IPS-15b (cell line): ENCODE results near the gene PRKN.

Experiments
- H3K27me3 ChIP-seq: one replicate; pipeline ENCODE4 v1.6.1; 2013; ENCODE audit warnings: low read length; ENCODE audit not compliant: control insufficient read depth, insufficient read depth
- H3K36me3 ChIP-seq: one replicate; pipeline ENCODE4 v1.6.1; 2013; ENCODE audit warnings: low read length; ENCODE audit not compliant: control insufficient read depth, insufficient read depth
- H3K4me1 ChIP-seq: one replicate; pipeline ENCODE4 v1.6.1; 2013; ENCODE audit warnings: mild to moderate bottlenecking, low read length; ENCODE audit not compliant: control insufficient read depth, insufficient read depth
- H3K4me3 ChIP-seq: one replicate; pipeline ENCODE4 v1.5.1; 2013; ENCODE audit warnings: low read depth, low read length
- H3K9ac ChIP-seq: one replicate; pipeline ENCODE4 v1.6.1; 2013; ENCODE audit warnings: low read depth, mild to moderate bottlenecking, low read length
- H3K9me3 ChIP-seq: one replicate; pipeline ENCODE4 v1.6.1; 2013; ENCODE audit warnings: mild to moderate bottlenecking, low read length; ENCODE audit not compliant: control insufficient read depth, insufficient read depth

Gene PRKN

DNA sequence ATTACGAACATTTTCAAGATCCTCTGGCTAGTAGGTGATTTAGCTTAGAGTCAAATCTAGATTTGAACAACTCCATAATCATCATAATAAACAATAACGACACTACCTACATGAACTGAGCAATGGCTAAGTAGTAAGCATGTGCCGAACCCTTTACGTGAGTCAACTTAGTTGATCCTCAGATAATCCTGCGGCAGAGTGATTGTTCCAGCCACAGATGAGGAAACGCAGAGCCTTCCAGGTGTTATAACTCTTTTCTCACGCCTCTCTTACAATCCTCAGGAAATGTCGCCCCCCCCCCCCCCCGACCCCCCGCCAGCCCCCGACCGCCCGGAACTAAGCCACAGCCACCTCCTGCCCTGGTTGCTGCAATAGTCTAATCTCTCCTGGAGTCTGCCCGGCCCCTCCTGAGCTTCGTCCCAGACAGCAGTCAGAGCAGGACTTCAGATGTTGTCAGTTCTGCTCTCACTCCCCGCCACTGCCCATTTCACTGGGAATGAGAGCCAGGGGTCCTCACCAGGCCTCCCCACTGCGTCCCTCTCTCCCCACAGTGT is 1312.2 kb downstream of the PRKN start:
- Histone ChIP-seq H3K36me3 (no peaks in the 10 kb centered on the region), H3K9me3 (no peaks in the 10 kb centered on the region), H3K27me3 (no peaks in the 10 kb centered on the region), H3K4me1 (peaks cover 3% of the 10 kb centered on the region), H3K4me3 (no peak overlapping the region), H3K9ac (no peak overlapping the region)

DNA sequence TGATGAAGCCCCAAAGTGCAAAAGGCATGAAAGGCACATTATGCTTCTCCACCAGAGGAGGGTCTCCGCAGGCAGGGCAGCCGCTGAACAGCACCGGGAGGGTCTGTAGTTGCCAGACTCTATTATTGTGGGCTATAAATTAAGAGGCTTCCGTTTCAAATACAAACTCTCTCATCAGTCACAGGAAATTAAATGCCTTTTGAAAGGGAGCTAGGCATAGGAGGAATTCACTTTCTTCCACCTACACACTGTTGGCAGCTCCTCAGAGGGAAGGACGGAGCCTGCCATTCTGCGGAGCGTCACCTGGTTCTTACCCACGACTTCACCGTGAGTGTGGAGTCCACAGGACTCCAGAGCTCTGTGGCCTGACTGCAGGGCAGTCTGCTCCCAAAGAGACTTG is 1312.9 kb downstream of the PRKN start:
- no peaks in the 10 kb centered on the region for H3K9me3 ChIP-seq
- no peak overlapping the region for H3K9ac ChIP-seq
- no peaks in the 10 kb centered on the region for H3K27me3 ChIP-seq
- H3K4me3 ChIP-seq = no peak overlapping the region
- H3K36me3 ChIP-seq = no peaks in the 10 kb centered on the region
- peaks cover 3% of the 10 kb centered on the region for H3K4me1 ChIP-seq

DNA sequence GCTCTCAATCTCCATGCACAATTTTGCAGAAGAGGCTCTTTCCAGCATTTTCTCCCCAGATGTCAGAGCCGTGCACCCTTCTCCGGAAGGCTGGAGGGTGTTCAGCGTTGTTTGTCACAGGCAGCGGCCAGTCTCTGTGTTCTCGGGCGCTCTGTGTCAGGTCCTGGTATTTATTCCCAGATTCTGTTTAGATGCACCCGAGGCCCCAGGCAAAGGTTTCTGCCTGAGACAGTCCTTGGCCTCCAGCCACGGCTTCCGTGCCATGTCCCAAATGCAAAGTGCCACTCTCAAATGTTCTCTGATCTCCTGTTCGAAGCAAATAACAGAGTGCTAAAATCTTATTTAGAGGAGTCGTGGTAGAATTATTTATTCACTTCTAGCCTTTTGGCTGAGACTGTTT is 1313.4 kb downstream of the PRKN start:
- no peak overlapping the region for H3K9ac ChIP-seq
- H3K4me1 ChIP-seq = peaks cover 3% of the 10 kb centered on the region
- H3K4me3 ChIP-seq = no peak overlapping the region
- H3K36me3 ChIP-seq = no peaks in the 10 kb centered on the region
- H3K9me3 ChIP-seq = no peaks in the 10 kb centered on the region
- no peaks in the 10 kb centered on the region for H3K27me3 ChIP-seq

DNA sequence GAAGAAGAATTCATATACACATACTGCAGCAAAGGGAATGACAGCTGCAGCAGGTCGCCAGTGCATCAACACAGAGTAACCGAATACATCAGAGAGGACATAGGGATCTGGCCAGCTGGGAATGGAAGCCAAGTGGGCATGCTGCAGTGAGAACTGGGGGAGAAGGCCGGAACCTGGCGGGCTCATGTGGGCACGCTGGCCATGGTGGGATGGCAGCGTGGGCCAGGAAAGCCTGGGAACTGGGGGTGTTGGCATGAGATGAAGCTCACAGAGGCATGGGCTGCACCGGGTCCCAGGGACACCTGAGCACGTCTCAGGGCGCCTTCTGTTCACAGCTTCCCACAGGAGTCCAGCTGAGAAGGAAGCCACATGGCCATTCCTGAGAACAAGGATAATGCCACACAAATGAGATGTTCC is 1314.2 kb downstream of the PRKN start:
- no peaks in the 10 kb centered on the region for H3K27me3 ChIP-seq
- no peaks in the 10 kb centered on the region for H3K36me3 ChIP-seq
- H3K9ac ChIP-seq = no peak overlapping the region
- H3K4me1 ChIP-seq = peaks cover 3% of the 10 kb centered on the region
- H3K9me3 ChIP-seq = no peaks in the 10 kb centered on the region
- H3K4me3 ChIP-seq = no peak overlapping the region

DNA sequence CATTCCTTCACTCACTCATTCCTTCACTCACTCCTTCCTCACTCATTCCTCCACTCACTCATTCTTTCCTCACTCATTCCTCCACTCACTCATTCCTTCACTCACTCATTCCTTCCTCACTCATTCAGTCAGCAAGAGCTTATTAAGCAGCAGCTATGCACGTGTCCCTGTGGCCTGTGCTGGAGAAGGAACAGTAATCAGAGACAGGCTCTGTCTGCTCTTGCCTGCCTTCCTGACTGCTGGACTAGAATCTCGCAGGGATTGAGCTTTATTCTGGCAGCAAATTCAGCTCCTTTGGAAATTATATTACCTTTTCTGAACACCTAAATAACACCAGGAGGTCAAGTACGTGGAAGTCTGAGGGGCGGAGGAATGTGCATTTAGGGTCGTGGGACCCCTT is 1314.8 kb downstream of the PRKN start:
- no peaks in the 10 kb centered on the region for H3K27me3 ChIP-seq

DNA sequence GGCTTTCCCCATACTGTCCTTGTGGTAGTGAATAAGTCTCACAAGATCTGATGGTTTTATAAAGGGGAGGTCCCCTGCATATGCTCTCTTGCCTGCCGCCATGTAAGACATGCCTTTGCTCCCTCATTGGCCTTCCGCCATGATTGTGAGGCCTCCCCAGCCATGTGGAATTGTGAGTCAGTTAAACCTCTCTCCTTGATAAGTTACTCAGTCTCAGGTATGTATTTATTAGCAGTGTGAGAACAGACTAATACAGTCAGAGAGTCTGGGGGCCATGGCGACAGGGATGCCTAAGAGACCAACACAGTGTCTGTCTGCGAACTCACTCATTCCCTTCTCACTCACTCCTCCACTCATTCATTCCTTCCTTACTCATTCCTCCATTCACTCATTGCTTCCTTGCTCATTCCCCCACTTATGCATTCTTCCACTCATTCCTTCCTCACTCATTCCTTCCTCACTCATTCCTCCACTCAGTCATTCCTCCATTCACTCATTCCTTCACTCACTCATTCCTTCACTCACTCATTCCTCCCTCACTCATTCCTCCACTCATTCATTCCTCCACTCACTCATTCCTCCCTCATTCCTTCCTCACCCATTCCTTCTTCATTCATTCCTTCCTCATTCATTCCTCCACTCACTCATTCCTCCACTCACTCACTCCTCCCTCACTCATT is 1316.2 kb downstream of the PRKN start:
- no peaks in the 10 kb centered on the region for H3K27me3 ChIP-seq
- H3K4me3 ChIP-seq = no peak overlapping the region
- H3K36me3 ChIP-seq = no peaks in the 10 kb centered on the region
- H3K9ac ChIP-seq = no peak overlapping the region
- peaks cover 3% of the 10 kb centered on the region for H3K4me1 ChIP-seq
- H3K9me3 ChIP-seq = no peaks in the 10 kb centered on the region

More for the DNA sequence above, 1314.8 kb downstream of the PRKN start:
- Histone ChIP-seq H3K9ac (no peak overlapping the region), H3K9me3 (no peaks in the 10 kb centered on the region), H3K36me3 (no peaks in the 10 kb centered on the region), H3K4me3 (no peak overlapping the region), H3K4me1 (peaks cover 3% of the 10 kb centered on the region)

DNA sequence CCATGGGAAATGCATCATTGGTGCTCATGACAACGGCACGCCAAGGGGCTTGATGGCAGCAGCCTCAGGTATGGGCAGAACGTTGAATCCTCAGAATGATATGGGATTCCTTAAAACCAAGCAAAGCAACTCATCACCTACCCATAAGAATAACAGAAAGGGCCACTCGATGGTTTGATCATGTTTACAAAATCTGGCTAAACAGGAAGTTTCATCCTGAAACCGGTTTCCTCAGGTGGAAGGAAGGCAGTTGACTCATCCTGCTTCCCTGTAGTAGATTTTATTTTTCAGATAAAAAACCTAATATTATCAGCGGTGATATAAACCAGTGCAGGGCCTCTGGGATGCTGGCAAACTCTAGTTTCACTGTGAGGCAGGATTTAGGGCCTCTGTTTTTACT is 1316.8 kb downstream of the PRKN start:
- peaks cover 3% of the 10 kb centered on the region for H3K4me1 ChIP-seq
- no peaks in the 10 kb centered on the region for H3K9me3 ChIP-seq
- H3K9ac ChIP-seq = no peak overlapping the region
- no peaks in the 10 kb centered on the region for H3K36me3 ChIP-seq
- no peak overlapping the region for H3K4me3 ChIP-seq
- no peaks in the 10 kb centered on the region for H3K27me3 ChIP-seq

DNA sequence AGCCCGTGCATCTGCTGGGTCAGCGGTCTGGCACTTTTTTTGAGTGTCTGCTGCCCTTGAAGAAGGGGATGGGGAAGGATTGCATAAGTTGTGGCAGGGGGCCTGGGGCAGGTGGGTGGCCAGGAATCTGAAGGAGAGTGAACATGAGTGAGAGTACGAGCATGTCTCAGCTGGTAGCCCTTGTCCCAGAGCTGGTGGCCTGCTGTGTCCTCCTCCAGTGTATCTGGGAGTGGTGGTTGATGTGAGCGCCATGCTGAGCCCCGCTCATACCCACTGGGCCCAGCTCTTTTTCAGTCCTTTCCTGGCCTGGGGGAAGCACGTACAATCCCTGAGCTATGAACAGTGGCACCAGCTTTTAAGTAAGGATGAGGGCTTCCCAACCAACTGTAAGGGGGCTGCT is 1317.5 kb downstream of the PRKN start:
- H3K9ac ChIP-seq = no peak overlapping the region
- H3K4me1 ChIP-seq = peaks cover under 1% of the 10 kb centered on the region
- H3K9me3 ChIP-seq = no peaks in the 10 kb centered on the region
- no peaks in the 10 kb centered on the region for H3K36me3 ChIP-seq
- no peak overlapping the region for H3K4me3 ChIP-seq
- H3K27me3 ChIP-seq = no peaks in the 10 kb centered on the region

DNA sequence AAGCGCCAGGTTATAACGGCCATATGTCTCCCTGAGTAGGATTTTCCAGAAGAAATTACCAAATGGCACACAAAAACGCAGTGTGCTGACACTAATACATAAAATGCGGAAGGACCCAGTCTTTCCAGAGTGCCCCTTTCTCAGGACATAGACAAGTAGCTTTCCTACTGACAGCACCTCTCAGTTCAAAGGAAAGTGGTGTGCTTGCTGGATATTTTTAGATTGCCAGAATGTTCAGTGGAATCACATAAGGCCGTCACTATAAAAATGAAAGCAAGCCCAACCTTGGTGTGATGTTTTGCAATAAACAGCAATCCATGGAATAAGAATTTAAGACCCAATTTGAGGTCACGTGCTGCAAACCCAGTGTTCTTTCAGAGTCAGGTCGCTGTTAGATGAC is 1318.2 kb downstream of the PRKN start:
- no peaks in the 10 kb centered on the region for H3K36me3 ChIP-seq
- no peaks in the 10 kb centered on the region for H3K27me3 ChIP-seq
- no peak overlapping the region for H3K4me3 ChIP-seq
- H3K9me3 ChIP-seq = no peaks in the 10 kb centered on the region
- H3K4me1 ChIP-seq = no peaks in the 10 kb centered on the region
- H3K9ac ChIP-seq = no peak overlapping the region

DNA sequence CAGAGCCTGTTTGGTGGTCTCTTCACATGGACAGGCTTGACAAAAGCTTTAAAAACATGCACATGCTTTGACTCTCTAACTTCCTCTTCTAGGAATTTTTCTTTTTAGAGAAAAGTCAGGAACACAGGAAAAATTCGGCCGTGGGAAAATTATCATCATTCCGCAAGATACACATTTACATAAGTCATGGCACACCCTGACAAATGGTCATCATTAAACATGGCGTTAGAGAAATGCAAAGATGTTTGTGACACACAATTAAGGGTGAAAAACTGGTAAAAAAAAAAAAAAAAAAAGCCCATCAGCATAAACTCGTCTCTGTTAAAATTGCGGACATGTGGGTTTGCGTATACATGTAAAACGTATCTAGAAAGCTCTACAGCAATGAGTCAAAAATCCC is 1319.5 kb downstream of the PRKN start:
- Histone ChIP-seq H3K9ac (no peak overlapping the region), H3K27me3 (no peaks in the 10 kb centered on the region), H3K4me3 (no peak overlapping the region), H3K36me3 (no peaks in the 10 kb centered on the region), H3K9me3 (no peaks in the 10 kb centered on the region), H3K4me1 (no peaks in the 10 kb centered on the region)

DNA sequence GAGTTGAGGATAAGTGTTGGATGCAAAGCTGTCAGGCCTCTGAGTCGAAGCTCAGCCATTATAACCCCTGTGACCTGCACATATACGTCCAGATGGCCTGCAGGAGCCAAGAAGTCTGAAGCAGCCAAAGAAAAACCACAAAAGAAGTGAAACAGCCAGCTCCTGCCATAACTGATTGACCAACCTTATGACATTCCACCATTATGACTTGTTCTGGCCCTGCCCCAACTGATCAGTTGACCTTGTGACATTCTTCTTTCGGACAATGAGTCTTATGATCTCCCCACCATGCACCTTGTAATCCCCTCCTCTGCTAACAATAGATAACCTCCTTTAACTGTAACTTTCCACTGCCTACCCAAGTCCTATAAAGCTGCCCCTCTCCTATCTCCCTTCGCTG is 1320.0 kb downstream of the PRKN start:
- H3K9ac ChIP-seq = no peak overlapping the region
- H3K4me3 ChIP-seq = no peak overlapping the region
- H3K4me1 ChIP-seq = no peaks in the 10 kb centered on the region
- no peaks in the 10 kb centered on the region for H3K27me3 ChIP-seq
- no peaks in the 10 kb centered on the region for H3K9me3 ChIP-seq
- H3K36me3 ChIP-seq = no peaks in the 10 kb centered on the region

DNA sequence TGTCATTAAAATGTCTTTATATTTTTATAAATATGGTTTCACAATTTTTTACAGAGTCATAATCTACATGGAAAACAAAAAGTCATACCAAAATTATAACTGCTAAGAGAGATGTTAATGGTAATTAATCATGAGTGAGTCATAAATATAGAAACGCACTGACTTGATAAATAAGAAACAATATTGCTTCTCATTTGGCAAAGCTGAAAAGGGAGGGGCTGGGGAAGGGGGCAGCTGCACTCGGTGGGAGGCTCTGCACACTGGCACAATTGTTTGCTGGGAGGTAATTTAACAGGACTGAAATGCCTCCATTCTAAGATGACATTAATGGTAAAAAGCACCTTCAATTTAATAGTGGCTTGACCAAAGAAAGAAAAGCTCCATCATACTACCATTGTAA is 1320.5 kb downstream of the PRKN start:
- Histone ChIP-seq H3K9ac (no peak overlapping the region), H3K36me3 (no peaks in the 10 kb centered on the region), H3K4me1 (no peaks in the 10 kb centered on the region), H3K9me3 (no peaks in the 10 kb centered on the region), H3K27me3 (no peaks in the 10 kb centered on the region), H3K4me3 (no peak overlapping the region)
